ENCODE results near the gene SLC9A5. TPM values are rescaled to one million over a fixed set of nuclear protein-coding genes. Genes with fewer than 3 reads are reported as not detected.
A peak's percentile ranks its signal among the peaks of the same experiment; 100 is the strongest.

The SLC9A5 gene
- total and polyA plus RNA-seq, 9 of the 15 experiments (the other 6 are each of a cell fraction or from before 2014, with no cell fraction given), result 0.06 to 3.1 (median 1.2) TPM

DNA sequence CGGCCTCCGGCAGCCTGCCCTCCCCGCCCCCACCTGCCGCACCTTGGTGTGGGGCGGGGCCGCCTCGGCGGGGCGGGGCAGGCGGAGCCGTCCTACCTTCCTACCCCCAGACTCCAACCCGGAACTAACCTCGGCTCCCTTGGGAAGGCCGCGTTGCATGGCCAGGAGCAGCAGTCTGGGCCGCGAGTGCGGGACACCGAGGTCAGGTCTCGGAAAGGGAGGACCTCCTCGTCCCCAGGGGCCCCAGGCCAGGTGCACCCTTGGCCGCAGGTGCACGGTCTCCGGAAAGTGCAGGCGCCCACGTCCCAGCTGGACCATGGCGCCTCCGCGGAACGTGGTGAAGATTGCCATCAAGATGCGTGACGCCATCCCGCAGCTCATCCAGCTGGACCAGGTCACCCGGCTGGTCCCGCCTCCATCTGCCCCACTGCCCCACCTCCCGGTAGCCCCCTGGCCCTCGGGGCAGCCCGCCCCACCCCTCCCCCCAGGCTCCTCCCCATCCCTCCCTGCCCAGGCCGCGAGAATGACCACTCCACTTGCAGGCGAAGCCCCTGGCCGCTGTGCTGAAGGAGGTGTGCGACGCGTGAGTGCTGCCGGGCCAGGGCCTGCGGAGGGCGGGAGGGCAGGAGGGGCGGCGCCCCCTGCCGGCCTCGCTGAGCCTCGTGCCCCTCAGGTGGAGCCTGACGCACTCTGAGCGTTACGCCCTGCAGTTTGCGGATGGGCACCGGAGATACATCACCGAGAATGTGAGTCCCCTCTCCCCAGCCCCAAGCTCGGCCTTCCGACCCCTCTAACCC lies 49.6 kb upstream of the SLC9A5 start, which contains the start of gene ELMO3:
Gene ELMO3 (plus strand): TSS at position 121 of the 797 bp plus-strand sequence. CDS start 196 bp downstream, at position 317.
- H3K4me3 ChIP-seq, result no peak within 1 kb of the TSS
- WGBS (ENCODE audit: insufficient coverage, low coverage, missing lambda C conversion rate), result 93% methylated on average over 14 of the region's 61 CpGs
- TF ChIP-seq HNRNPLL (IDR thresholded peaks at IDR 0.05; ENCODE audit: low read depth, low read length, poor library complexity, severe bottlenecking) (no peak), SUPT5H (IDR thresholded peaks at IDR 0.05) (0 out of 2 replicates have a peak, but pooled peaks have one; percentile 20), MYBL2 (IDR thresholded peaks at IDR 0.05; ENCODE audit: low read depth) (no peak), MYBL2 (CRISPR knock-in tag; IDR thresholded peaks at IDR 0.05; ENCODE audit: borderline replicate concordance) (no peak), CTCFL (IDR thresholded peaks at IDR 0.05; ENCODE audit: borderline replicate concordance, insufficient read depth, low read depth, low read length, poor library complexity, severe bottlenecking) (peak; percentile 29), RBFOX2 (IDR thresholded peaks at IDR 0.05; ENCODE audit: low read depth, low read length) (peak; percentile 67), TAF1 (IDR thresholded peaks at IDR 0.05; ENCODE audit: control insufficient read depth, extremely low read depth, insufficient read depth, low read length, severe bottlenecking) (no peak), ARID1B (IDR thresholded peaks at IDR 0.05) (no peak), POLR2G (IDR thresholded peaks at IDR 0.05; ENCODE audit: low read depth, low read length) (peak; percentile 67; the same call in 1 of the 2 replicates)
- TF ChIP-seq, protein P1, sequence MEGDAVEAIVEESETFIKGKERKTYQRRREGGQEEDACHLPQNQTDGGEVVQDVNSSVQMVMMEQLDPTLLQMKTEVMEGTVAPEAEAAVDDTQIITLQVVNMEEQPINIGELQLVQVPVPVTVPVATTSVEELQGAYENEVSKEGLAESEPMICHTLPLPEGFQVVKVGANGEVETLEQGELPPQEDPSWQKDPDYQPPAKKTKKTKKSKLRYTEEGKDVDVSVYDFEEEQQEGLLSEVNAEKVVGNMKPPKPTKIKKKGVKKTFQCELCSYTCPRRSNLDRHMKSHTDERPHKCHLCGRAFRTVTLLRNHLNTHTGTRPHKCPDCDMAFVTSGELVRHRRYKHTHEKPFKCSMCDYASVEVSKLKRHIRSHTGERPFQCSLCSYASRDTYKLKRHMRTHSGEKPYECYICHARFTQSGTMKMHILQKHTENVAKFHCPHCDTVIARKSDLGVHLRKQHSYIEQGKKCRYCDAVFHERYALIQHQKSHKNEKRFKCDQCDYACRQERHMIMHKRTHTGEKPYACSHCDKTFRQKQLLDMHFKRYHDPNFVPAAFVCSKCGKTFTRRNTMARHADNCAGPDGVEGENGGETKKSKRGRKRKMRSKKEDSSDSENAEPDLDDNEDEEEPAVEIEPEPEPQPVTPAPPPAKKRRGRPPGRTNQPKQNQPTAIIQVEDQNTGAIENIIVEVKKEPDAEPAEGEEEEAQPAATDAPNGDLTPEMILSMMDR (IDR thresholded peaks at IDR 0.05 in 2 of 3, conservative IDR thresholded peaks at IDR 0.05 in 1 of 3; ENCODE audit: insufficient read depth in 2 of 3, low read depth in 1 of 3, low read length in 3 of 3), result 0 out of 6 replicates have a peak, but pooled peaks of 1 of the 3 experiments have one; percentile 8
- TF ChIP-seq, protein P2, sequence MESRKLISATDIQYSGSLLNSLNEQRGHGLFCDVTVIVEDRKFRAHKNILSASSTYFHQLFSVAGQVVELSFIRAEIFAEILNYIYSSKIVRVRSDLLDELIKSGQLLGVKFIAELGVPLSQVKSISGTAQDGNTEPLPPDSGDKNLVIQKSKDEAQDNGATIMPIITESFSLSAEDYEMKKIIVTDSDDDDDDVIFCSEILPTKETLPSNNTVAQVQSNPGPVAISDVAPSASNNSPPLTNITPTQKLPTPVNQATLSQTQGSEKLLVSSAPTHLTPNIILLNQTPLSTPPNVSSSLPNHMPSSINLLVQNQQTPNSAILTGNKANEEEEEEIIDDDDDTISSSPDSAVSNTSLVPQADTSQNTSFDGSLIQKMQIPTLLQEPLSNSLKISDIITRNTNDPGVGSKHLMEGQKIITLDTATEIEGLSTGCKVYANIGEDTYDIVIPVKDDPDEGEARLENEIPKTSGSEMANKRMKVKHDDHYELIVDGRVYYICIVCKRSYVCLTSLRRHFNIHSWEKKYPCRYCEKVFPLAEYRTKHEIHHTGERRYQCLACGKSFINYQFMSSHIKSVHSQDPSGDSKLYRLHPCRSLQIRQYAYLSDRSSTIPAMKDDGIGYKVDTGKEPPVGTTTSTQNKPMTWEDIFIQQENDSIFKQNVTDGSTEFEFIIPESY (CRISPR knock-in tag; IDR thresholded peaks at IDR 0.05), result peak; percentile 91
- ChIA-PET POLR2A (interaction anchor here (0.6 to 2.2 kb wide), 5 partner anchors 10 to 45 kb away, joined by 3 to 9 read pairs (median 5); no protein-coding TSS in a partner anchor), CTCF (ENCODE audit: low intra/inter-chr PET ratio) (no interaction called here)
- DNase-seq (ENCODE audit: extremely low read depth in 1 of 4, low spot score in 3 of 4) (peak in 2 of 4 experiments; percentile 51 to 58), ATAC-seq (peak; percentile 19), FAIRE-seq (no peak)
- intact Hi-C loops (cut with micrococcal nuclease) (no loop called here), in situ Hi-C loops (cut with MboI) (no loop called here)
- H3K9ac ChIP-seq (ENCODE audit: insufficient read depth in 1 of 2, low read depth in 2 of 2, low read length in 2 of 2), result peak within 1 kb of the TSS in 1 of 2 experiments; percentile 9; a peak in 1 of 4 replicates
- peaks cover 5 to 53% of the 10 kb centered on the region in 2 experiments; a peak in 4 of 5 replicates for H3K4me1 ChIP-seq (replicated peaks in 1 of 2; ENCODE audit: control insufficient read depth in 2 of 2, insufficient read depth in 2 of 2, low read length in 2 of 2)
- no peak within 1 kb of the TSS for H3K4me2 ChIP-seq (ENCODE audit: insufficient read depth, low read length)
- H3K36me3 ChIP-seq (ENCODE audit: control insufficient read depth, insufficient read depth, low read length), result peaks cover 93% of the 10 kb centered on the region
- no peaks in the 10 kb centered on the region for H3K9me3 ChIP-seq (replicated peaks; ENCODE audit: control insufficient read depth, insufficient read depth, low read depth, low read length)
- H3K27me3 ChIP-seq (ENCODE audit: control insufficient read depth in 2 of 2, insufficient read depth in 2 of 2, low read length in 2 of 2), result no peaks in the 10 kb centered on the region
- no peak within 1 kb of the TSS for H2AFZ ChIP-seq (ENCODE audit: low read depth, low read length)
- no peak within 1 kb of the TSS for H3K27ac ChIP-seq (ENCODE audit: extremely low read depth, low read depth, low read length)
- no peaks in the 10 kb centered on the region for H4K20me1 ChIP-seq (replicated peaks; ENCODE audit: control insufficient read depth, insufficient read depth, low read length)
- H3K79me2 ChIP-seq (ENCODE audit: control insufficient read depth, insufficient read depth, low read length), result peaks cover 16% of the 10 kb centered on the region; the same call in 2 of the 3 replicates
- no peaks in the 10 kb centered on the region for H3K9me1 ChIP-seq (ENCODE audit: control insufficient read depth, insufficient read depth, low read length)
- no TSS peak for BruUV-seq (replicated peaks)

Data from K562 (cell line).